NCI-H345 (cell line): Measurements from ENCODE around the gene ZNF74.
"Not testable (repeated sequence)": the region's sequence is repeated elsewhere in the genome, so short reads cannot be mapped to it uniquely, and the experiment has no call there.

Experiments used
- DNase-seq: peaks from one replicate; lab custom pipeline; 2025; lab: John Stamatoyannopoulos, UW

The ZNF74 gene

GRCh38 chr22:20448630-20449029 is 54.7 kb downstream of the ZNF74 start:
- no peak for DNase-seq

GRCh38 chr22:20449819-20450550 is 56.0 kb downstream of the ZNF74 start:
- DNase-seq: no peak

GRCh38 chr22:20450551-20450906 is 56.6 kb downstream of the ZNF74 start:
- DNase-seq: no peak

GRCh38 chr22:20451129-20451778 is 57.3 kb downstream of the ZNF74 start:
- not testable (repeated sequence) for DNase-seq

GRCh38 chr22:20451920-20452319 is 58.0 kb downstream of the ZNF74 start:
- DNase-seq: no peak

- no peak for DNase-seq
Measured at GRCh38 chr22:20453222-20453621, 59.3 kb downstream of the ZNF74 start.

GRCh38 chr22:20455709-20456063 is 61.7 kb downstream of the ZNF74 start:
- no peak for DNase-seq

GRCh38 chr22:20456064-20456721 is 62.2 kb downstream of the ZNF74 start:
- DNase-seq: peak; percentile 66

- no peak for DNase-seq
Measured at GRCh38 chr22:20456722-20457076, 62.7 kb downstream of the ZNF74 start.

GRCh38 chr22:20457506-20458240 is 63.7 kb downstream of the ZNF74 start:
- no peak for DNase-seq
